HG02759 (cell line): Measurements from ENCODE around the gene ZFP36L1.

ENCODE experiments used
- ATAC-seq: cut with Tn5 transposase; IDR thresholded peaks from one replicate; pipeline ENCODE4 v1.9.1; 2021; ENCODE audit warnings: mild to moderate bottlenecking, moderate library complexity; ENCODE audit not compliant: unreplicated experiment

Gene ZFP36L1

GRCh38 chr14:68796418-68797101 is 3.7 kb upstream of the ZFP36L1 start:
- no peak for ATAC-seq

- ATAC-seq: peak; percentile 50
Measured at GRCh38 chr14:68795597-68796417, 2.9 kb upstream of the ZFP36L1 start.

GRCh38 chr14:68794851-68795596 is 2.2 kb upstream of the ZFP36L1 start:
- ATAC-seq: no peak

GRCh38 chr14:68794130-68794850 is 1.4 kb upstream of the ZFP36L1 start:
- ATAC-seq: no peak

- ATAC-seq: no peak
Measured at GRCh38 chr14:68793734-68794129, 865 bp upstream of the ZFP36L1 start.

GRCh38 chr14:68792678-68792978 is 239 bp downstream of the ZFP36L1 start:
- ATAC-seq: no peak

- no peak for ATAC-seq
Measured at GRCh38 chr14:68791902-68792677, 777 bp downstream of the ZFP36L1 start.

- no peak for ATAC-seq
Measured at GRCh38 chr14:68791078-68791901, 1.6 kb downstream of the ZFP36L1 start.

GRCh38 chr14:68790644-68791077 is 2.2 kb downstream of the ZFP36L1 start:
- ATAC-seq: no peak

- no peak for ATAC-seq
Measured at GRCh38 chr14:68789821-68790643, 2.8 kb downstream of the ZFP36L1 start.

GRCh38 chr14:68788996-68789820 is 3.7 kb downstream of the ZFP36L1 start:
- ATAC-seq: no peak

- ATAC-seq: no peak
Measured at GRCh38 chr14:68788275-68788995, 4.4 kb downstream of the ZFP36L1 start.

- no peak for ATAC-seq
Measured at GRCh38 chr14:68787092-68787992, 5.5 kb downstream of the ZFP36L1 start.

GRCh38 chr14:68786491-68787091 is 6.3 kb downstream of the ZFP36L1 start:
- no peak for ATAC-seq
